Fibroblast of peridontal ligament (primary cell): ENCODE data around the gene STMP1.

Experiments used
- DNase-seq: peaks from one replicate; pipeline ENCODE4 v3.0.0-alpha.2; 2010; ENCODE audit errors: extremely low read depth

STMP1 gene

DNA sequence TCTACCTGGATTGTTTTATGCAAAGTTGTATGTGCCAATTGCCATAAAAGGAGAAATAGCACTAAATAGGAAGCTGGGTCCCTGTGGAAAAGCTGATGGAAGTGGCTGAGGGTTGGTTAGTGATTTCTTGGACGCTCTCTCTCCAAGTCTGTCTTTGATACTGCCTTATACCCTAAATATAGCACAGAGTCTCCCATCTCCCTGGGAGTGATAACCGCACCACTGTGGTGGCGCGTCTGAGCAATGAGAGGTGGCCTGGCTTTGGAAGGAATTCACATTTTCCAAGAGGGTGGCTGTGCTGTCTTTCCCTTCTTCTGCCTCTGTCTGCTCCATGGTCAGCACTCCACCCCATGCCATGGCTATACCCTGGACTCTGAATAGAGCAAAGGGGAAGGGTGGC, 31.2 kb downstream of the STMP1 start:
- no peak for DNase-seq

GRCh38 chr7:135697276-135698049, 35.1 kb downstream of the STMP1 start:
- DNase-seq: no peak

GRCh38 chr7:135704074-135704473, 41.8 kb downstream of the STMP1 start:
- DNase-seq: no peak

- DNase-seq: peak; percentile 17
These were observed 42.4 kb downstream of the STMP1 start for GRCh38 chr7:135704698-135705097.

GRCh38 chr7:135706038-135706742, 43.9 kb downstream of the STMP1 start:
- DNase-seq: no peak

DNA sequence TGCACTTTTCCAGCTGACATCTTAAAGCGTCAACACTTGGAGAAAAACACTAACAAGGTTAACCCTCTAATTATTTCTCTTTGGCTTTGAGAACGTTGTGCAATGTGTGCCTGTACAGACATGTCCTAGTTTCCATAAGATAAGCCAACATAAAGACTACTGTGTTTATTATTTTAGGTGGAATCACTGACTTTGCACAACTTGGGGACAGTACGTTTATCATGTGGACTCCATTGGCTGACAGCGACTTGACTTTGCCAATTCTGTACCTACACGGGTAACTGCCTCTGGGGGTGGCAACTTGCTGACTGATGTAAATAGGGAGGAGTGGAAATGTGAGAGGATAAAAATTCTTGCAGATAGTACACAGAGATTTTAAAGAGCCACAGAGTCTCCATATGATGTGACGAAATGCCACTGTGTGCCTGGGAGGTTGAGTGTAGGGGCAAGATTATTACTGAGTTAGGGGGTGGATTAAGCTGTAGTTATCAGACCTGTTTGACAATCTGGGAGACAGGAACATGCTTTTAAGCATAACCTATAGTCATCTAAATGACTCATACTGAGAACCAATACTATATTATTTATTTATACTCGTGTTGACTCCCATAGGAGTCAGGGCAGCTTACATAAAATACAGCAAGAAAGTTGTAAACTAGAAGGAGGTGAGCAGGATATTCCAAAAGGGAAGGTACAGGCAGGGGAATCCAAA, 44.7 kb downstream of the STMP1 start:
- no peak for DNase-seq

DNA sequence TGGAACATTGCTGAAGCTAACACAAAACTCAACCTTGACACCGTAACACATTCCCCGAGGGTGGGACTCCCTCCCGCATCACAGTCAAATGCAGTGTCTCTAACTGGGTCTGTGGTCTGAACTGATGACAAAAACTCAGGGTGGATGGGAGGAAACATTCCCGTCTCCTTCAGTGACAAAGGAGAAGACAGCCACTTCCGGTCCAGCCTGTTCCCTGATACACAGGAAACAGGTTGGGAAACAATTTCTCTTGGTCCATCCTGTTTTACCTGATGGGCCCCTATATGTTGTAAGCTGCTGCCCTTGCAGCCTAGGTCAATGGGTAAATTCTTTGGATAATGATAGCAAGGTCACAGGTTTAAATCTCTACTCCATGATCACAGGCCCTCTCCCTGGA, 45.3 kb downstream of the STMP1 start:
- no peak for DNase-seq

DNA sequence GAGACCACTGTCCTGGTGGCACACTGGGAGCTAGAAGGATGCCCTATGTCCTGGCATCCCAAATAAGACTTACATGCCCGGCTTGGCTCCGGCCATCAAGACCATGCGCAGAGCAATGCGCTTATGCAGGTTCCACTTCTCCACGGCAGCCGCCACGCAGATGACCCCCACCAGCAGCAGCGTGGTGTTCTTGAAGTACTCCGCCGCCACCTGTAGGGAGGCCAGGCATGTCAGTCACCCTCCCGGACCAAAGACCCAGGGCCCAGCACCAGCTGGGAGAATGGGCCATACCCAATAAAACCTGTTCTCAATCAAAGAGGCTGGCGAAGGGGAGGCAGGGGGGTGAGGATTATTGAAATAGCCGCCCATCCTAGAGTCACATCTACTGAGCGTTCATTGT, 45.7 kb downstream of the STMP1 start:
- no peak for DNase-seq

DNA sequence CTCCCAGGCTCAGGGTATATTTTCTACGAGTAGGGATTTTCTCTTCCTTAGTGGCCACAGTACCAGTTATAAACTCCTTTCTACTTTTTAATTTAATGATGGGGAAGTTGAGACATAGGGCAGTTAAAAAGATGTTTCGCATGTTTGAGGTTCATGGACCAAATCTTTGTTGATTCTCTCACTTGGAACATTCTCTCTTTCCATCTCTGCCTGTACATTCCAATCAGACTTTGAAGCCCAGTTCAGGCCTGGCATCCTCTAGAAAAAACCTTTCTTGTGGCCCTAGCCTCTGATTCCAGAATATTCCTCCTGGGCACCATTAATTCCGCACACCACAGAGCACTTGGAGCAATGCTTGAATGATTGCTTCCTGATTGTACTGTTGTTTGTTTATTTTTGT, 47.2 kb downstream of the STMP1 start:
- peak; percentile 55 for DNase-seq

- DNase-seq: no peak
These were observed 48.3 kb downstream of the STMP1 start for GRCh38 chr7:135710417-135711138.

- DNase-seq: no peak
These were observed 48.8 kb downstream of the STMP1 start for GRCh38 chr7:135711139-135711469.

DNA sequence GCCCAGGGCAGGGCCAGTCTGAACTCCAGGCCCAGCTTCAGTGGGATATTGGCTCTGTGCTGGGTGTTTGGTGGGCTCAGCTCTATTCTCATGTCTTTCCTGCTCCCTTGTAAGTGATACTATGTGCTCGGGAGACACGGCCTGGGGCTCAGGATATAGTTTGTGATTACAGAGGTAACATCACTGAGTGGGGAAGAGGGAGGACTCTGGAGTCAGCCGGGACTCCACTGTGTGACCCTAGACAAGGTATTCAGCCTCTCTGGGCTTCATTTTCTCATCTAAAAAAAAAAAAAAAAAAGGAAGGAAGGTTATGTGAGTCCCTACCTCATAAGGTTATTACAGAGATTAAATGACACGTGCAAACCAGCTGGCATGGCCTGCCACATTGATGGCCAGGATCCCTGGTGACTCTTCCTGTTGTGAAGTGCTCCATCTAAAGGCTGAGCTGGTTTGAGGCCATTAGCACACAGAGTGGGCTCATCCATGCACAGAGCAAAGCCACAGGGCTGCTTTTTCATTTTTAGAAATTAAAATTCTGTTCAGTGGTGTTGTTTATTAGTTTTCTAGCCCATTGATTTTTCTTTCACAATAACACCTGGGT, 50.0 kb downstream of the STMP1 start:
- no peak for DNase-seq

DNA sequence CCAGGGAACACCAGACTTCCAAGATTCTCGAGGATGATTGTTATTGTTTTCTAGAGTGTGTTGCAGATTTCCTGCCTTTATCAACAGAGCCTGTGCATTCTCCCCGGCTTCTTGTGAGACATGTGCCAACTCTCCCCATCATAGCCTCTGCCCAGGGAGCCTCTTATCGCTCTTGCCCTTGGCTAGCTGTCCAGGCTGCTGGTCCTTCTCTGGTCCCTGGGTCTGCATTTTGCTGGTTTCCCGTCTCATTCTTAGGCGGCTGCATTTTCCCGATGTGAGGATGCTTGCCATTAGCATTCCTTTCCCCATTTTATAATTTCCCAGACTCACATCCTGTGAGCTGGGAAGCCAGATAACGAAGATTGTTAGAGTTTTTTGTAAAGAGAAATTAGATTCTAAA, 50.5 kb downstream of the STMP1 start:
- no peak for DNase-seq

DNA sequence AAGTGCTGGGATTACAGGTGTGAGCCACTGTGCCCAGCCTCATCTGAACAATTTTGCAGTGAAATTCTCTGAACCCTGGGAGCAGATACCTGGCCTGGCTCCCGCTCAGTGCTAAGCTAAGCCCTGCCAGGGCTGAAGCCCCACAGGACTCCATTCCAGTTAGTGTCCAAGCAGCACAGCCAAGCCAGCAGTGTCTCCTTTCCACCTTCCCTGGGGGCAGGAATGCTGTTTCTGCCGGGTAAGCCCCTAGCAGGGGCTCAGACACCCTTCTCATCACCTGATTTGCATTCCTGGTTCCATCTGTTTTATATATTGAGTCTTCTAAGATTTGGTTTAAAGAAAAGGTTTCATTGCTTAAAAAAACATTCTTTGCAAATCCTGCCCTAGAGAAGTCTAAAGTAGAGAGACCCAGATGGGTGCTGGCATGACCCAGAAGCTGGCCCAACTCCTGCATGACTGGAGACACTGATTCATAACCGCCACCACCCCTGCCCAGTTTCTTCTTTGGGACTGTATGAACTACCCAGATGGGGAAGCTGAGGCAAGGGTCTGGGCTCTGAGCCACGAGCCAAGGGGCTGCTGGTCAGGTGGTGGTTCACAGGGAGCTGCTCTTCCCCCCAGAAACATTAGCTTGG, 51.6 kb downstream of the STMP1 start:
- DNase-seq: peak; percentile 28

GRCh38 chr7:135714534-135715009, 52.3 kb downstream of the STMP1 start:
- peak; percentile 47 for DNase-seq

DNA sequence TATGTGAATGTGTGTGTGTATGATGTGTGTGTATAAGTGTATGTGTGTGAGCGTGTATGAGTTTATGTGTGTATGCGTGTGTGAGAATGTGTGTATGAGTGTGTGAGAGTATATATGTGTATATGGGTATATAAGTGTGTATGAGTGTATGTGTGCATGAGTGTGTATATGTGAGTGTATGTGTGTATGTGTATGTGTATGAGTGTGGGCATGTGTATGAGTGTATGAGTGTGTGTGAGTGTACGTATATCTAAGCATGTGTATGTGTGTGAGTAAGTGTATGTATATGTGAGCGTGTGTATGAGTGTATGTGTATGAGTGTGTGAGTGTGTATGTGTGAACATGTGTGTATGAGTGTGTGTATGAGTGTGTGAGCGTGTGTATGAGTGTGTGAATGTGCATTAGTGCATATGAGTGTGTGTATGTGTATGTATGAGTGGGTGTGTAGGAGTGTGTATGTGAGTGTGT, 52.8 kb downstream of the STMP1 start:
- no peak for DNase-seq

GRCh38 chr7:135715673-135716072, 53.4 kb downstream of the STMP1 start:
- no peak for DNase-seq

- DNase-seq: peak; percentile 83
These were observed 54.4 kb downstream of the STMP1 start for GRCh38 chr7:135716677-135717238.

GRCh38 chr7:135717693-135718092, 55.4 kb downstream of the STMP1 start:
- DNase-seq: no peak

DNA sequence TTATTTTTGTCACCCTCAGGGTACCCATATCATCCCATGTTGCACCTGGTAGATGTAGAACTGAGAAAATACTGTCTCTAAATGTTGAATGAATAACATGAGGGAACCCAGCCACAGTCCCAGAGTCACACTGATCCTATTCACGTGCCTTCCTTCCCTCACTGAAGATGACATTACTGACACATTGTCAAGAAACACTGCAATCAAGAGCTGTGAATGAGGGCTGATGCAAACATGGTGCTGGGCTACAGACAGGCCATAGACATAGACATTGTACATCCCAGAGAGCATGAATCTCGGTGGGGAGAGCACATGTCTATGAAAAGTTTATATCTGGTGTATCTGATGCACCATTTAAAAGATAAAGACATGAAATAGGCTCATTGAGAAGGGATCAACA, 55.9 kb downstream of the STMP1 start:
- DNase-seq: no peak
